A549 (cell line): ENCODE measurements around the gene SHBG. TPM values are rescaled to one million over a fixed set of nuclear protein-coding genes. Genes with fewer than 3 reads are reported as not detected.
A peak's percentile ranks its signal among the peaks of the same experiment; 100 is the strongest.

Experiments
- ATAC-seq, 2 experiments: fragments of 200-7000 bp in 1 of 2; fragments of >200 bp in 1 of 2; cut with Nextera tagmentation in 1 of 2; cut with Tn5 transposase in 1 of 2; 3 replicates each; pipeline versions ENCODE4 v1.8.0 to v1.9.1; 2018 to 2020; ENCODE audit warnings: mild to moderate bottlenecking in 1 of 2, moderate library complexity in 1 of 2
- CTCF ChIA-PET: fragments of 300-600 bp; sonication (Branson Sonifier 250); formaldehyde crosslinking; extraction: SDS; loops from one replicate; lab custom pipeline; 2021; ENCODE audit warnings: antibody characterized with exemption, inconsistent platforms; lab: Yijun Ruan, JAX
- POLR2A ChIA-PET: fragments of 350-600 bp; formaldehyde crosslinking; extraction: SDS; loops from one replicate; lab custom pipeline; 2021; ENCODE audit warnings: antibody characterized with exemption, inconsistent platforms; lab: Yijun Ruan, JAX
- DNase-seq, 2 experiments: peaks; one replicate each; pipeline versions ENCODE4 v3.0.0 to v3.0.0-alpha.2; 2011 to 2016; ENCODE audit warnings: low read depth in 1 of 2, low spot score in 1 of 2
- FAIRE-seq: peaks from 2 replicates; lab custom pipeline; 2011; peaks lifted over from hg19 to GRCh38; lab: Jason Lieb, UNC
- H3K27ac ChIP-seq, 2 experiments: fragments of >200 bp; sonication (Bioruptor Twin); formaldehyde crosslinking; 3 replicates each; pipeline ENCODE4 v1.5.1; 2016 to 2017
- H3K4me1 ChIP-seq: fragments of >200 bp; sonication (Bioruptor Twin); formaldehyde crosslinking; 3 replicates; pipeline ENCODE4 v1.6.1; 2016
- H3K4me2 ChIP-seq: fragments of >200 bp; sonication (Bioruptor Twin); formaldehyde crosslinking; 3 replicates; pipeline ENCODE4 v1.6.1; 2016
- H3K4me3 ChIP-seq: fragments of >200 bp; sonication (Bioruptor Twin); formaldehyde crosslinking; 3 replicates; pipeline ENCODE4 v1.5.1; 2016
- H3K9me3 ChIP-seq: fragments of >200 bp; sonication (Bioruptor Twin); formaldehyde crosslinking; 3 replicates; pipeline ENCODE4 v1.6.1; 2016
- CEBPB ChIP-seq, 2 experiments: fragments of >200 bp in 1 of 2; sonication (Bioruptor Twin) in 1 of 2; formaldehyde crosslinking in 1 of 2; IDR thresholded peaks; 2 replicates each; pipeline ENCODE4 v1.6.1; 2012 to 2016
- CHD4 ChIP-seq: fragments of 200-600 bp; sonication (generic); IDR thresholded peaks from 2 replicates; pipeline ENCODE4 v1.6.1; 2016; ENCODE audit warnings: antibody characterized with exemption, mild to moderate bottlenecking, borderline replicate concordance
- EHMT2 ChIP-seq: fragments of 200-600 bp; sonication (generic); IDR thresholded peaks from 2 replicates; pipeline ENCODE4 v1.6.1; 2016; ENCODE audit warnings: antibody characterized with exemption, low read depth, mild to moderate bottlenecking, moderate library complexity
- ESRRA ChIP-seq: fragments of 150-350 bp; IDR thresholded peaks from 2 replicates; pipeline ENCODE4 v1.6.1; 2014; ENCODE audit warnings: mild to moderate bottlenecking, low read length, borderline replicate concordance
- FOSB ChIP-seq: fragments of 250-450 bp; sonication (Bioruptor Pico); IDR thresholded peaks from 2 replicates; pipeline ENCODE4 v1.5.0; 2020; ENCODE audit warnings: mild to moderate bottlenecking, moderate library complexity
- FOXS1 ChIP-seq: fragments of 250-450 bp; sonication (Bioruptor Pico); IDR thresholded peaks from 2 replicates; pipeline ENCODE4 v1.5.0; 2020; ENCODE audit warnings: mild to moderate bottlenecking, moderate library complexity
- GATA3 ChIP-seq: IDR thresholded peaks from 2 replicates; pipeline ENCODE4 v1.6.1; 2012; ENCODE audit warnings: borderline replicate concordance
- HDAC2 ChIP-seq: fragments of 200-600 bp; sonication (generic); IDR thresholded peaks from 2 replicates; pipeline ENCODE4 v1.6.1; 2016
- JUN ChIP-seq, 2 experiments: fragments of >200 bp; sonication (Bioruptor Twin); formaldehyde crosslinking; IDR thresholded peaks; 2 replicates in 1 of 2; 3 replicates in 1 of 2; pipeline ENCODE4 v1.6.1; 2016 to 2017
- KDM1A ChIP-seq: fragments of 200-600 bp; sonication (generic); IDR thresholded peaks from 2 replicates; pipeline ENCODE4 v1.6.1; 2016; ENCODE audit warnings: low read depth, mild to moderate bottlenecking
- KDM5A ChIP-seq: fragments of 200-600 bp; sonication (generic); IDR thresholded peaks from 2 replicates; pipeline ENCODE4 v1.6.1; 2016; ENCODE audit warnings: antibody characterized with exemption, mild to moderate bottlenecking
- NPAS2 ChIP-seq: fragments of 250-450 bp; sonication (Bioruptor Pico); IDR thresholded peaks from 2 replicates; pipeline ENCODE4 v1.8.0; 2022; ENCODE audit warnings: mild to moderate bottlenecking, moderate library complexity, borderline replicate concordance
- PHF8 ChIP-seq: fragments of 200-600 bp; sonication (generic); IDR thresholded peaks from 2 replicates; pipeline ENCODE4 v1.6.1; 2016; ENCODE audit warnings: low read depth, mild to moderate bottlenecking, antibody characterized with exemption, moderate library complexity, borderline replicate concordance
- POLR2AphosphoS2 ChIP-seq: conservative IDR thresholded peaks from 2 replicates; pipeline ENCODE4 v1.6.1; 2012; ENCODE audit warnings: low read length, improper control_type of control experiment, inconsistent platforms
- RAD21 ChIP-seq, 2 experiments: fragments of >200 bp in 1 of 2; sonication (Bioruptor Twin) in 1 of 2; formaldehyde crosslinking in 1 of 2; IDR thresholded peaks in 1 of 2; conservative IDR thresholded peaks in 1 of 2; 2 replicates in 1 of 2; 3 replicates in 1 of 2; pipeline ENCODE4 v1.6.1; 2012 to 2018; ENCODE audit warnings: inconsistent platforms in 1 of 2
- TP53 ChIP-seq: fragments of 250-450 bp; sonication (Bioruptor Pico); IDR thresholded peaks from 2 replicates; pipeline ENCODE4 v1.5.0; 2021; ENCODE audit warnings: mild to moderate bottlenecking, moderate library complexity
- ZC3H11A ChIP-seq: fragments of 450-650 bp; IDR thresholded peaks from 2 replicates; pipeline ENCODE4 v1.6.1; 2014; ENCODE audit warnings: antibody characterized with exemption, mild to moderate bottlenecking
- ZSCAN20 ChIP-seq: fragments of 250-450 bp; sonication (Bioruptor Pico); IDR thresholded peaks from 2 replicates; pipeline ENCODE4 v1.8.0; 2022; ENCODE audit warnings: mild to moderate bottlenecking, moderate library complexity
- WGBS: methylation state at CpG from one replicate; pipeline ENCODE4 v1.1.6; 2017; ENCODE audit errors: missing lambda C conversion rate; 5-methylcytosine and 5-hydroxymethylcytosine counted together
- polyA plus RNA-seq, 4 experiments: library from polyadenylated mRNA; depleted of rRNA in 3 of 4; stranded (reverse); fragments of >200 nt; fragmentation: RNase III in 1 of 4; extraction: RNeasy Plus Mini Kit Qiagen cat#74134 plus additional on column Dnase treatment in 1 of 4; gene quantifications; 2 replicates in 3 of 4; 3 replicates in 1 of 4; pipeline ENCODE4 v1.2.3, GENCODE V29; 2011 to 2017
- TF ChIP-seq, protein P1 (sequence below): fragments of 150-350 bp; IDR thresholded peaks from 2 replicates; pipeline ENCODE4 v1.6.1; 2014; ENCODE audit warnings: low read depth, mild to moderate bottlenecking, low read length
- TF ChIP-seq, protein P2 (sequence below): fragments of >200 bp; sonication (Bioruptor Twin); formaldehyde crosslinking; IDR thresholded peaks from 3 replicates; pipeline ENCODE4 v1.5.1; 2016
- TF ChIP-seq, protein P3 (sequence below): fragments of >200 bp; sonication (Bioruptor Twin); formaldehyde crosslinking; IDR thresholded peaks from 2 replicates; pipeline ENCODE4 v1.6.1; 2016
- TF ChIP-seq, protein P4 (sequence below): fragments of >200 bp; sonication (Bioruptor Twin); formaldehyde crosslinking; IDR thresholded peaks from 3 replicates; pipeline ENCODE4 v1.6.1; 2016
- TF ChIP-seq, protein P5 (sequence below): fragments of 250-450 bp; sonication (Bioruptor Pico); IDR thresholded peaks from 2 replicates; pipeline ENCODE4 v1.5.0; 2021; ENCODE audit warnings: mild to moderate bottlenecking, moderate library complexity, borderline replicate concordance
- TF ChIP-seq, protein P6 (sequence below): fragments of 250-450 bp; sonication (Bioruptor Pico); IDR thresholded peaks from 2 replicates; pipeline ENCODE4 v1.5.0; 2020; ENCODE audit warnings: low read depth, mild to moderate bottlenecking, moderate library complexity

SHBG gene
- polyA plus RNA-seq, 2 of the 4 experiments (the other 2 are of a cell fraction): 0.31 to 0.63 TPM

DNA sequence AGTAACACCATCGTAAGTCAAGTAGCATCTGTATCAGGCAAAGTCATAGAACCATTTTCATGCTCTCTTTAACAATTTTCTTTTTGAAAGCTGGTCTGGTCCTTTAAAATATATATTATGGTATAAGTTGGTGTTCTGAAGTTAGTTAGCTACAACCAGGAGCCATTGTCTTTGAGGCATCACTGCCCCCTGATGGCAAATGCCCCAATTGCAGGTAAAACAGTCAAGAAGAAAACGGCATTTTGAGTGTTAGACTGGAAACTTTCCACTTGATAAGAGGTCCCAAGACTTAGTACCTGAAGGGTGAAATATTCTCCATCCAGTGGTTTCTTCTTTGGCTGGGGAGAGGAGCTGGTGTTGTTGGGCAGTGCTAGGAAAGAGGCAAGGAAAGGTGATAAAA is 43.3 kb downstream of the SHBG start:
- peak in 1 of 2 experiments; percentile 27; a peak in 2 of 6 replicates for ATAC-seq
- POLR2A ChIA-PET: interaction anchor here (7.5 kb wide), 1 partner anchor 13 kb away, joined by 40 read pairs; the partner anchor contains the start of gene TP53
- H3K4me3 ChIP-seq: no peak overlapping the region
- 85% methylated on average over 2 of the region's 2 CpGs for WGBS
- peak in 1 of 2 experiments; percentile 64 for DNase-seq
- TF ChIP-seq, protein P1, sequence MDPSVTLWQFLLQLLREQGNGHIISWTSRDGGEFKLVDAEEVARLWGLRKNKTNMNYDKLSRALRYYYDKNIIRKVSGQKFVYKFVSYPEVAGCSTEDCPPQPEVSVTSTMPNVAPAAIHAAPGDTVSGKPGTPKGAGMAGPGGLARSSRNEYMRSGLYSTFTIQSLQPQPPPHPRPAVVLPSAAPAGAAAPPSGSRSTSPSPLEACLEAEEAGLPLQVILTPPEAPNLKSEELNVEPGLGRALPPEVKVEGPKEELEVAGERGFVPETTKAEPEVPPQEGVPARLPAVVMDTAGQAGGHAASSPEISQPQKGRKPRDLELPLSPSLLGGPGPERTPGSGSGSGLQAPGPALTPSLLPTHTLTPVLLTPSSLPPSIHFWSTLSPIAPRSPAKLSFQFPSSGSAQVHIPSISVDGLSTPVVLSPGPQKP: no peak
- TF ChIP-seq HDAC2 (no peak), RAD21 (conservative IDR thresholded peaks at IDR 0.05 in 1 of 2, IDR thresholded peaks at IDR 0.05 in 1 of 2) (peak; percentile 43 to 59), EHMT2 (no peak), ZSCAN20 (no peak), KDM1A (no peak)
- TF ChIP-seq, protein P2, sequence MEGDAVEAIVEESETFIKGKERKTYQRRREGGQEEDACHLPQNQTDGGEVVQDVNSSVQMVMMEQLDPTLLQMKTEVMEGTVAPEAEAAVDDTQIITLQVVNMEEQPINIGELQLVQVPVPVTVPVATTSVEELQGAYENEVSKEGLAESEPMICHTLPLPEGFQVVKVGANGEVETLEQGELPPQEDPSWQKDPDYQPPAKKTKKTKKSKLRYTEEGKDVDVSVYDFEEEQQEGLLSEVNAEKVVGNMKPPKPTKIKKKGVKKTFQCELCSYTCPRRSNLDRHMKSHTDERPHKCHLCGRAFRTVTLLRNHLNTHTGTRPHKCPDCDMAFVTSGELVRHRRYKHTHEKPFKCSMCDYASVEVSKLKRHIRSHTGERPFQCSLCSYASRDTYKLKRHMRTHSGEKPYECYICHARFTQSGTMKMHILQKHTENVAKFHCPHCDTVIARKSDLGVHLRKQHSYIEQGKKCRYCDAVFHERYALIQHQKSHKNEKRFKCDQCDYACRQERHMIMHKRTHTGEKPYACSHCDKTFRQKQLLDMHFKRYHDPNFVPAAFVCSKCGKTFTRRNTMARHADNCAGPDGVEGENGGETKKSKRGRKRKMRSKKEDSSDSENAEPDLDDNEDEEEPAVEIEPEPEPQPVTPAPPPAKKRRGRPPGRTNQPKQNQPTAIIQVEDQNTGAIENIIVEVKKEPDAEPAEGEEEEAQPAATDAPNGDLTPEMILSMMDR: peak; percentile 47
- TF ChIP-seq, all 56 proteins: peak for 2
- H3K9me3 ChIP-seq: peaks cover 9% of the 10 kb centered on the region
- no peak overlapping the region for H3K27ac ChIP-seq
- CTCF ChIA-PET: interaction anchor here (0.9 to 11.9 kb wide), 20 partner anchors 8 to 113 kb away, joined by 3 to 107 read pairs (median 4); partner anchors contain the start of genes FXR2, SHBG, TP53 and WRAP53
- H3K4me1 ChIP-seq: no peaks in the 10 kb centered on the region
- no peak for FAIRE-seq
- H3K4me2 ChIP-seq: no peak overlapping the region

DNA sequence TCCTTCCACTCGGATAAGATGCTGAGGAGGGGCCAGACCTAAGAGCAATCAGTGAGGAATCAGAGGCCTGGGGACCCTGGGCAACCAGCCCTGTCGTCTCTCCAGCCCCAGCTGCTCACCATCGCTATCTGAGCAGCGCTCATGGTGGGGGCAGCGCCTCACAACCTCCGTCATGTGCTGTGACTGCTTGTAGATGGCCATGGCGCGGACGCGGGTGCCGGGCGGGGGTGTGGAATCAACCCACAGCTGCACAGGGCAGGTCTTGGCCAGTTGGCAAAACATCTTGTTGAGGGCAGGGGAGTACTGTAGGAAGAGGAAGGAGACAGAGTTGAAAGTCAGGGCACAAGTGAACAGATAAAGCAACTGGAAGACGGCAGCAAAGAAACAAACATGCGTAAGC is 45.0 kb downstream of the SHBG start:
- no peak for TF ChIP-seq JUN (IDR thresholded peaks at IDR 0.05)
- no peak for TF ChIP-seq POLR2AphosphoS2
- TF ChIP-seq, protein P3, sequence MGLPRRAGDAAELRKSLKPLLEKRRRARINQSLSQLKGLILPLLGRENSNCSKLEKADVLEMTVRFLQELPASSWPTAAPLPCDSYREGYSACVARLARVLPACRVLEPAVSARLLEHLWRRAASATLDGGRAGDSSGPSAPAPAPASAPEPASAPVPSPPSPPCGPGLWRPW: no peak
- TF ChIP-seq GATA3: no peak
- TF ChIP-seq CEBPB (IDR thresholded peaks at IDR 0.05): no peak
- no peak for TF ChIP-seq FOXS1
- TF ChIP-seq, protein P4, sequence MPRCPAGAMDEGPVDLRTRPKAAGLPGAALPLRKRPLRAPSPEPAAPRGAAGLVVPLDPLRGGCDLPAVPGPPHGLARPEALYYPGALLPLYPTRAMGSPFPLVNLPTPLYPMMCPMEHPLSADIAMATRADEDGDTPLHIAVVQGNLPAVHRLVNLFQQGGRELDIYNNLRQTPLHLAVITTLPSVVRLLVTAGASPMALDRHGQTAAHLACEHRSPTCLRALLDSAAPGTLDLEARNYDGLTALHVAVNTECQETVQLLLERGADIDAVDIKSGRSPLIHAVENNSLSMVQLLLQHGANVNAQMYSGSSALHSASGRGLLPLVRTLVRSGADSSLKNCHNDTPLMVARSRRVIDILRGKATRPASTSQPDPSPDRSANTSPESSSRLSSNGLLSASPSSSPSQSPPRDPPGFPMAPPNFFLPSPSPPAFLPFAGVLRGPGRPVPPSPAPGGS: no peak
- TF ChIP-seq, protein P5, sequence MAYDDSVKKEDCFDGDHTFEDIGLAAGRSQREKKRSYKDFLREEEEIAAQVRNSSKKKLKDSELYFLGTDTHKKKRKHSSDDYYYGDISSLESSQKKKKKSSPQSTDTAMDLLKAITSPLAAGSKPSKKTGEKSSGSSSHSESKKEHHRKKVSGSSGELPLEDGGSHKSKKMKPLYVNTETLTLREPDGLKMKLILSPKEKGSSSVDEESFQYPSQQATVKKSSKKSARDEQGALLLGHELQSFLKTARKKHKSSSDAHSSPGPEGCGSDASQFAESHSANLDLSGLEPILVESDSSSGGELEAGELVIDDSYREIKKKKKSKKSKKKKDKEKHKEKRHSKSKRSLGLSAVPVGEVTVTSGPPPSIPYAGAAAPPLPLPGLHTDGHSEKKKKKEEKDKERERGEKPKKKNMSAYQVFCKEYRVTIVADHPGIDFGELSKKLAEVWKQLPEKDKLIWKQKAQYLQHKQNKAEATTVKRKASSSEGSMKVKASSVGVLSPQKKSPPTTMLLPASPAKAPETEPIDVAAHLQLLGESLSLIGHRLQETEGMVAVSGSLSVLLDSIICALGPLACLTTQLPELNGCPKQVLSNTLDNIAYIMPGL (CRISPR knock-in tag): no peak
- TF ChIP-seq NPAS2 (CRISPR knock-in tag): no peak
- TF ChIP-seq ESRRA: no peak
- TF ChIP-seq, protein P1: no peak
- TF ChIP-seq PHF8: no peak
- TF ChIP-seq, protein P6, sequence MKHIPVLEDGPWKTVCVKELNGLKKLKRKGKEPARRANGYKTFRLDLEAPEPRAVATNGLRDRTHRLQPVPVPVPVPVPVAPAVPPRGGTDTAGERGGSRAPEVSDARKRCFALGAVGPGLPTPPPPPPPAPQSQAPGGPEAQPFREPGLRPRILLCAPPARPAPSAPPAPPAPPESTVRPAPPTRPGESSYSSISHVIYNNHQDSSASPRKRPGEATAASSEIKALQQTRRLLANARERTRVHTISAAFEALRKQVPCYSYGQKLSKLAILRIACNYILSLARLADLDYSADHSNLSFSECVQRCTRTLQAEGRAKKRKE (CRISPR knock-in tag): no peak
- TF ChIP-seq CHD4: no peak
- no peak for TF ChIP-seq KDM5A
- TF ChIP-seq FOSB (CRISPR knock-in tag): no peak
- TF ChIP-seq ZC3H11A: no peak
- no peak for TF ChIP-seq TP53 (CRISPR knock-in tag)
- Histone ChIP-seq H3K27ac (no peak overlapping the region), H3K4me2 (no peak overlapping the region), H3K9me3 (peaks cover 9% of the 10 kb centered on the region), H3K4me3 (no peak overlapping the region), H3K4me1 (no peaks in the 10 kb centered on the region)
- CTCF ChIA-PET: interaction anchor here (1.1 to 11.9 kb wide), 4 partner anchors 14 to 85 kb away, joined by 3 to 107 read pairs (median 38); partner anchors contain the start of genes DNAH2, SHBG, SOX15 and TP53
- DNase-seq (no peak), FAIRE-seq (no peak), ATAC-seq (no peak)
- POLR2A ChIA-PET: interaction anchor here (0.6 to 7.5 kb wide), 2 partner anchors 11 to 457 kb away, joined by 3 to 40 read pairs; partner anchors contain the start of gene TP53
- WGBS: 92% methylated on average over 14 of the region's 14 CpGs
